SW480 (cell line): Measurements from ENCODE around the gene LMF1.

ENCODE experiments used
- DNase-seq: peaks from one replicate; pipeline ENCODE4 v3.0.0-alpha.2; 2016; ENCODE audit warnings: low spot score

The LMF1 gene

DNA sequence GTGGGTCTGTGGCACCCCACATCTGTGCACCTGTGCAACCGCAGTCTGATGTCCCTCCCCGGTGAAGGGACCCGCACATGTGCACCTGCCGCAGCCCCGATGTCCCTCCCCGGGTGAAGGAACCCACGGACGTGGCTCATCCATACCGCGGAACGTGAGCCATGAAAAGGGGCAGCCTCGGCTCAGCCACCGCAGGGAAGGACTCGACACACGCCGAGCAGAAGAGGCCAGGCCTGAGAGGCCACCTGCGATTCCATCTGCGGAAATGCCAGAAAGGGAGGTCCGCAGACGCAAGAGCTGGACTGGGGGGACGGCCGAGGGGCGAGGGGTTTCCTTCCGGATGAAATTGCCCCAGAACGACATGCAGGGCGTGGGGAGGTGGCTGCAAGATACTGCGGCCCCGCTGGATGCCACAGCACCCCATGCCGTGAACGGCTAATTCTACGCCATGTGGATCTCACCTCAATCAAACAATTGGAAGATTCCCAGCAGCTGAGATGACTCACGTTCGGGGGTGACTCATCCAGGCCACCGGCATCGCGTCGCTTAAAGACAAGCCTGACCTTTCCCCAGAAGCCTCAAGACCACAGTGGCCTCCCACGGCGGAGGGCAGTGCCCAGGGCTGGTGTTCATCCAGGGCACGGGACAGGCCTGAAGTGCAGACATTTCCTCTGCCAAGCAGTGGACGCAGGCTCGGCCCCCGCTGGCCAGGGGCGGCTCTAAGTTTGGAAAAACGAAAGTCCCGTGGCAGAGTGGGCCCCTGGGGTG, 31.8 kb upstream of the LMF1 start:
- peak; percentile 91 for DNase-seq

DNA sequence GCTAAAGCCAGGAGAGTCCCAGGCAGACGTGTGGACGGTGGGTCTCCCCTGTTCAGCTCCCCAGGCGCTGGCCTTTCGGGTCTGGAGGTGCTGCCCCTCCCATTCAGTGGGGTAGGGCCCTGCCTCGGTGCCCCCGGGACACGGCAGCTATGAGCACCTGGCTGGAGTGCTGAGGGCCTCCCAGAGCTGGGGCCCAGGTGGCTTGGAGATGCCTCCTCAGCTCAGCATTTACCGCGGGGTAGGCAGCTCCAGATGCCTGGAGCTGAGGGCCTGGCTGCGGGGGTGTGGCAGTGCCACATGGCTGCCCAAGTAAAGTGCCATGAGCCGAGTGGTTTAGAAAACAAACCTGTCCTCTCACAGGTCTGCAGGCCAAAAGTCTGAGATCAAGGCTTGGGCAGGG, 30.3 kb upstream of the LMF1 start:
- DNase-seq = no peak

DNA sequence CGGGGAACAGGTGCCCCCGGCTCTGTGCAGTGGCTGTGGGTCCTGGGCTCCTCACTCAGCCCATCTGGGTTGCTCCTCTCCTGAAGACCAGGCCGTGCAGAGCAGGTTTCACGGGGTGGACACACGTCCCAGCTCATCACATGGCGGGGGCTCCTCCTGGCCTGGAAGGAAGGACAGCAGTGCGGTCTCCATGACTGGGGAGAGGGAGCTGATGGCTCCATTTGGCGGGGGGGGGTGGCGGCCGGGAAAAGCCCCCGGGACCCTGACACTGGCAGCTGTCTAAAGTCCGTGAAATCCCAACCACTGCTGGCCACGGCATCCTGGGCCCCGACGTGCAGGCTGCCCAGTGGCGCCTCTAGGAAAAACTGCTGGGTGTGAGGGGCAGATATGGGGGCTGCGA, 29.8 kb upstream of the LMF1 start:
- no peak for DNase-seq

DNA sequence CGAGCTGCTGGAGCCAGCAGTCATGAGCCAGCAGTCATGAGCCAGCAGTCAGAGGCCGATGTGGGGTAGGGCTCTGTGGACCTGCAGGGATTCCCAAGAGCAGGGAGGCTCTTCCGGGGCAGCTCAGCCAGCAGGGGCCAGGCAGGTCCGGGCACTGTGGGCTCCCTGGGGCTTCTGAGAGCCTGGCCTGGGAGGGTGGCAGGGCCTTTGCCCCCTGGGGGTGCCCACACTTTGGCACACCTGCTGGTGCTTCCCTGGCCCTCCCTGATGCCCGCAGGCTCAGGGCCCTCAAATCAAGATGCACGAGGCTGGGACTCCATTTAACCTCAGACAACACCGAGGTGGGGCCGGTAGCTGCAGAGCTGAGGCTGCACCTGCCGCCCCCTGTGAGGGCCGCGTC, 28.9 kb upstream of the LMF1 start:
- no peak for DNase-seq

DNA sequence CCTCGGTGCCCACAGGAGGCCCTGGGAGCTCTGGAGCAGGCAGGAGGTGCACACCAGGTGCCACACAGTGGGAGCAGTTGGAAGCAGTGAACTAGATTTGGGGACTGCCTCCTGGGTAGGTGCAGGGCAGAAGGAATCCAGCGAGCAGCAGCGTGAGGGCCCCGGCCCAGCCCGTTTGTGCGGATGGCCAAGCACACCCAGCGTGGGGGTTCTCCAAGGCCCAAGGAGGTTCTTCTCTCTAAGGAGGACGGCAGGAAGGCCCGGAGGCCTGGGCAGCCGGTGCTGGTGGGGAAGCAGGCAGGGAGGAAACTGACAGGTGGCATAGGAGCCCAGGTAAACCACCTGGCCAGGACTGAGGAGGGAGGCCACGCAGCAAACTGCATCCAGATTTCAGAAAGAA, 27.8 kb upstream of the LMF1 start:
- DNase-seq = no peak

GRCh38 chr16:998211-998610, 27.4 kb upstream of the LMF1 start:
- no peak for DNase-seq

DNA sequence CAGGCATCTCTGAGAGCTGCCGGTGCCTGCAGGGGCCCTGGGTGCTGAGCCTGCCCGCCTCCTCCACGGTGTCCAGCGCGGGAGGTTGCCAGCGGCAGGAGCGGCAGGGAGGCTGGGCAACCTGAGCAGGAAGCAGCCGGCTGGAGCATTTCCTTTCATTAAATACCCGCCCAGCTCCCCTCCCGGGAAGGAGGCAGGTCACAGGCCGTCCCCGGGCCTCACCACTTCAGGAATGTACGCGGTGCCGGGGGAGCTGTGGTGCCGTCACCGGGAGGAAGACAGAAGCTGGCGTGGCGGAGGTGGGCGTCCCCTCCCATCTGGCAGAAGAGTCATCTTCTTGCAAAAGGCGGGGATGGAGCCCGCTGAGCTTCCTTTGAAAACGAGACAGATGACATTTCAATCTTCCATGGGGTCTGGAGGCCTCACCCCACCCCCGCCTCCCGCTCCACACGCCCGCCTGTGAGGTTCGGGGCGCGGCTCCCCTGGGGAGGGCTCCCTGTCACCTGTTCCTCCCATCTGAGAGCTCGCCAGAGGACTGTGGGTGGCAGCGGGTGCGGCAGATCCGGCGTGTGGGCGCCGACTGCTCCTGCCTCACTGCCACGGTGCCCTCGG, 26.8 kb upstream of the LMF1 start:
- DNase-seq = peak; percentile 82

DNA sequence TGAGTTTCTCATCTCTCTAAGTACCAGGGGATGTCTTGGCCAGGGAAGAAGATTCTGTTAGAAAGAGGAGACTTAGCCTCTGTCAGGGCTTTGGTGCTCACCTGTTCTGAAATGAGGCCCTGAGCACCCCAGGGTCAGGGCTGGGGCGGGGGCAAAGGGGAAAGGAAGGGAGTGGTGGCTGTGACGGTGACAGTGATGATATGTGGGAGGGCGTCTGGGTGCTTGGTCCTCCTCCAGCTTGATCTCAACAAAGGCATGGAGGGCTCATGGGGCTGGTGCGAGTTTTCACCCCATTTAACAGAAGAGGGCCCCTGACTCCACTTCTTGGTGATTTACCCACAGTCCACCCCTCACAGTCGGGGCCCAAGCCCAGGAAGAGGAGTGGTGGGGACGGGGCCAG, 25.9 kb upstream of the LMF1 start:
- DNase-seq = no peak

DNA sequence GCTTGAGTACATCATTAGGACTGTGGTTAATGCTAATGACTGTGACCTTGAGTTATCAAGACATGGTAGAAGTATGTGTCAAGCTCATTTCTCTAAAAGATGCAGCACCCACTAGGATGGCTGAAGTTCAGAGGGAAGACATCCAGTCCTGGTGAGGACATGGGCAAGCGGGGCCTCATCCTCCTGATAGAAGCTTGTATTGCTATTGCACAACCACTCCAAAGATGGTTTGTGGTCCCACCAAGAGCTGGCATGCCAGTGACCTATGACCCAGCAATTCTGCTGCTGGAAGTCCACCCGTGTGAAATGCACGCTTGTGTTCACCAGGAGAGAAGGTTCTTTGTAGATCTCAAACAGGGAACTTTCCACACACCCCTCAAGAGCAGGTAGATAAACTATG, 25.0 kb upstream of the LMF1 start:
- DNase-seq = no peak

- DNase-seq = no peak
These were observed 24.3 kb upstream of the LMF1 start for GRCh38 chr16:995087-995486.

- no peak for DNase-seq
These were observed 22.9 kb upstream of the LMF1 start for GRCh38 chr16:993731-994130.

GRCh38 chr16:991773-992172, 21.0 kb upstream of the LMF1 start:
- no peak for DNase-seq

DNA sequence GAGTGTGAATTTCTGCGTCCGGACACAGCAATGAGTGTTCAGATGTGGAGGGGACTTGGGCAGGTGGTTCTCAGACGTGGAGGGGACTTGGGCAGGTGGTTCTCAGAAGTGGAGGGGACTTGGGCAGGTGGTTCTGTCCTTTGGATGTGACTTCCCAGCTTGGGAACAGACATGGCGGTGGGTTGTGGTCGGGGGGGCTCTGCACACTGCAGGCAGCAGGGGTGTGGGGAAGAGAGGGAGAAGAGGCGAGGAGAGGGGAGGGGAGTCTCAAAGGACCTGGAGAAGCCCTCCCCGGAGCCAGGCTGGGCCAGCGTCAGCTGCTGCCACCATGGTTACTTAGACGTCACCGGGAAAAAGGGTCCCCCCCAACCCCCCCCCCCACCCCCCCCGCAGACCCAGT, 20.6 kb upstream of the LMF1 start:
- DNase-seq = no peak

DNA sequence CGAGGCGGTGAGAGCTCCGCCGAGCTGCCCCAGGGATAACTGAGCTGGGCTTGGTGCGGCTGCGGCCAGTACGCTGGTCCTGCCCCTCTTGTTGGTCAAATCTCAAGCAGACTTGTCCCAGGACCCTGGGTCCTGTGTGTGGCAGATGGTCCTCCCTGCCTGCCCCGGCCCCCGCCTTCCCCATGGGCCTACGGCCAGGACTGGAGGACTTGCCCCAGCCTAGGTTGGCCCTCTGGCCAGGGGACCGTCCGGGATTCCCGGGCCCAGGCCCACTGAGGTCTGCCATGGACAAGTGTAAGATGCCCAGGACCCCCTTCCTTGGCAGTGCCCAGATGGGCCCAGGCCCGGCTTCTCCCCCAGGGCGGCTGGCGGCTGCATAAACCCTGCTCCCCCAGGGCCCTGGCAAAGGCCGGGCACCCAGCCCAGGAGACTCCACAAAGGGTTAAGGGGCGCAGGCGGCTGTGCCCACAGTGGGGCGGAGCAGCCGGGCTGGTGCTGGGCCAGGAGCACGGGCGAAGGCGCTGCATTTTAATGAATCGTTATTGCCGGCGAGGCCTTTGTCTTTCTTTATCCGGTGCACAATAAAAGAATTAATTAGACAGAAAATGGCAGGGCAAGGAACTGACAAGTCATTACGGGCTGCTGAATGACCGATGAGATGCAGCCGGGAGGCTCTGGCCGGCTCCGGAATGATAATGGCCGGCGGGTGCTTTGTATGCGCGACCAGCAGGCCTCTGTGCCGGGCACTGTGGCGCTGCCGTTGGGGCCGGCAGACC, 19.9 kb upstream of the LMF1 start:
- DNase-seq = no peak

DNA sequence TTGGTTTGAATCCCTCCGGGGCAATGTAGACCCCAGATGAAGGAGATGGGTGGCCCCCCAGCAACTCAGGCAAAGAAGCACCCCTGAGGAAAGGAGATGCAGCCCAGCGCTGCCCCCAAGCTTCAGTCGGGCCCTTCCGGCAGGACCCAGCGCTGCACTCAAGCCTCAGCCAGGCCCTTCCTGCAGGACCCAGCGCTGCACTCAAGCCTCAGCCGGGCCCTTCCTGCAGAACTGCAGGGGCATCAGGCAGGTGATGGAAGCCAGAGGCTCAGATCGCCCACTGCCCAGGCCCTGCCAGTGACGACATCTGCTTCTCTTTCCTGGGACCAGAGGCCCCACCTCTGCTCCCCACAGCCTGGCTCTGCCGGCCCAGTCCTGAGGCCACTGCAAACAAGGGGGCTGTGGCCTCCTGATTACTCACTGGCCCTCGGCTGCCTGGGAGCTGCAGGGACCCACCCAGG, 18.6 kb upstream of the LMF1 start:
- no peak for DNase-seq

DNA sequence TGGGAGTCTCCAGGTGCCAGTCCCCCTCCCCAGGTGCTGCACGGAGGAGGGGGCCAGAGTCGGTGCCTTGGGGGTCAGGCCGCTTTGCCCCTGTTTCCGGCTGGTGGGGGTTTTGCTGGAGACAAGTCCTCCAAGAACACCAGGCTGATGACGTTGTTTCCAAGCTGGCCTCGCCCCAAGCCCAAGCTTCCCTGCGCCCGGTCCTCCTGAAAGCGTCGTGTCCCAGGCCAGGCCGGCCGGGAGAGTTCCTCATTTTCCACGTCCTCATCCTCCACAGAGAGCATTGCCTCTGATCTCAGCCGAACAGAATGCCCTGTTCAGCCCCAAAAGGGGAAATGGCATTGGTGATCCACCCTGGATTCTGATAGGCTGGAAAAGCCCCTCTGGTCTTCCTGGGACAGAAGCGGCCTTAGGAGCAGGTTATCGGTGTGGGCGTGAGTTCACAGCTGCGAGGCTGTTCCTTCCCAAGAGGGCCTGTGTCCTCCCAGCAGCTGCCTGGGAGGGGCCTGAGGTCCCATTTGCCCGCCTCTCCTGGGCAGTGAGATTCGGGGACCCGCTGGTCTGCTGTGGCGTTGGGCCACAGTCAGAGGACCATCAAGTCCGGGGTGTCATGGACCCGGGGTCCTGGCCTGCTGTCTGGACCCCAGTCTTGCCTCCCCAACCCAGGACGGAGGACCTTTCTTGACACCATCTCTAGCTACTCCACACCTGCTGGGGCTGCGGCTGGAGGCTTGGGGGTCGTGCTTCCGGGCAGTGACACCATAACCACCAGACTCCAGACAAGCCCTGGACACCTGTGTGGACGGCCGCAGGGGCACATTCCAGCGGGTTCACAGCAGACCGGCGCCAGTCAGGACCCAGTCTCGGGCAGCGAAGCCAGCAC, 17.9 kb upstream of the LMF1 start:
- no peak for DNase-seq

DNA sequence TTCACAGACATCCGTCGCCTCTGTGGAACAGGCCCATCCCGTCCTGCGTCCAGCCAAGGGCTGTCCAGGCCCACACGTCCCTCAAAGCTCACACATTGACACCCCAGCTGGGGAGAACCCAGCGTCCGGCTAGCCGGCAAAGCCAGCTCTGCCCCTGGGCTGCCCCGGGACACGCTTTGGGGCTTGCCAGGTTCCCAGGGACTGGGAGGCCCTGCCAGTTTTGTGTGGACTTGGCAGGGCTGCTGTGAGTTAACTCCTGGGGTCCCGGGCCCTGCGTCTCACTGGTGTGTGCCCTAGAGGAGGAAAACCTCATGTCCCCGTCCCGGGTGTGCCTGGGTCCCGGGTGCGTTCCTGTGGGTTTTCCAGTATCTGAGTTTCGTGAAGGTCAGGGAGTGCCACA, 17.1 kb upstream of the LMF1 start:
- DNase-seq = no peak

DNA sequence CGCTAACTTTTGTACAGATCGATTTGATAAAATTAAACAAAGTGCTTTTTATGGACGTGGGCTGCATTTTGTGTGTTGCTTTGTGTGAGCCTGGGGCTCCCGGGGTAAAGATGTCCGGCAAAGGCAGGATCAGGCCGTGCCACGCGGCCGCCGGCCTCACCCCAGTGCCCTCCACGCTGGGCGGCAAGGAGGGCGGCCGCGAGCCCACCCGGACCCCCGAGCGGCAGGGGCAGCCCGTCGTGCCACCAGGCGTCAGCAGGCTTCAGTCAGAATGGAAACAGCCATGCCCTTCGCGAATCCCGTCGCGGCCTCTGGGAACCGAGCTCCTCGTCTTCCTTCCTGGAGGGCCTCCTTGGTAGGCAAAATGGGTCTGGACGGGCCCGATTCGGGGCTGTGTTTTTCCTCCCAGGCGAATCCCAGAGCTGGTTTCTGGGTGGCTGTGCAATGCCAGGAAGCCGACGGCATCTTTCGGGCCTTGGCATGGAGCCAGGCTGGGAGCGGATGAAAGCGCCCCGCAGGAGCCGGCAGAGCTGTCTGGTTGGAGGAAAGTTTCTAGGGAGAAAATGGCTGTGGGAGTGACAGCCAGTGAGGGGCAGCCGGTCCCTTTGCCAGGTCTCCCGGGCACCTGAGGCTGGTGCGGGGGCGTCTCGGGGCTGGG, 16.3 kb upstream of the LMF1 start:
- DNase-seq = no peak

DNA sequence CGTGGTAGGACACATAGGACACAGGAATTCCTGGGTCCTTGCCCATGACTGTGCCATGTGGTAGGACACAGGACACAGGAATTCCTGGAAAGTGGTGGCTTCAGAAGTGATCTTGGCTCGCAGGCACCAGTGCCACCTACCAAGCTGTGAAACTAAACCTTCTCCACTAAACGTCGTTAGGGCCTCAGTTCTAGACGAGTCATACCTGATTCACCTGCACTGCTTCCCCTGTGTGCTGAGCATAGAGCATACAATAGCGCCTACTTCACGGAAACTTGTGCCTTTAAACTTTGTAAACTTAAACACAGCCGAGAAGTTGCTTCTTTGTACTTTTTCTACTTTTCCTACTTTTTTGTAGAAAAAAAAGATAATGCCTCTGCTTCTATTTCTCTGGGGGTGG, 15.6 kb upstream of the LMF1 start:
- DNase-seq = no peak

DNA sequence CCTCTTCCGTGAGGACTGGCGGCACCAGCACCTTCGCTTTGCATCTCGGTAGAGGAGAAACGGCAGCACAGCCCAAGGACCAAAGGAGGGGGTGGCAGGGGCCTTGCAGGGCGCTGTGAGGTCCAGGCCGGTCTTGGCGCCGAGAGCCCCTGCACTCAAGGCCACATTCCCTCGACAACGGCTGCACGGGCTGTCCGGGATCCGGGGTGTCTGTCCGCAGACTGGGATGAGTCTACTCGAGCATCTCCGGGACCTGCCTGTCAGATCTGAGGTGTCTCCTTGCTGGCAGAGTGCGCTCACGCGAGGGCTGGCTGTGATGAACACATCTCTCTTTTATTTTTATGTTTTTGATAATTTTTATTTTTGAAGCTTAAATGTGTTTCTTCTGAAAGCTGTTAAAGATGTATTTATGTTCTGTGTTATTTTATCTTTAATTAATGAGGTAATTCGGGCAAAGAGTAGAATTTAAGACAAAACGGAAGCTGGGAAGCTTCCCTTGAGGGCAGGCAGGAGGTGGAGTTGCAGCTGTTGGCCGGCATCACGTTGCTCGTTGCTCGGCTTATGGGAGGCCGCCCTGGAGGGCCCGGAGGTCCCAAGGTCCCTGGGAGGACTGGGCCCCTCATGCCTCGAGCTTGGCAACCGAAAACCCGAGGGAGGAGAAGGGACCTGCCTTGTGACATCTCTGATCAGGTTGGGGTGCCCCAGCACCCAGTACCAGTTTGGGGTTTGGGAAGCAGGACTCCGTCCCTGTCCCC, 15.0 kb upstream of the LMF1 start:
- DNase-seq = no peak
